Activated CD8-positive, alpha-beta memory T cell treated with anti-CD3 and anti-CD28 coated beads, Interleukin-2, amount 50 U/mL, for 24 hours (primary cell): Measurements from ENCODE around the gene HBP1.
"Not testable (repeated sequence)": the region's sequence is repeated elsewhere in the genome, so short reads cannot be mapped to it uniquely, and the experiment has no call there.

ENCODE experiments used
- DNase-seq: peaks from one replicate; pipeline ENCODE4 v3.0.0-alpha.2; 2020; ENCODE audit errors: extremely low read depth

The HBP1 gene

DNA sequence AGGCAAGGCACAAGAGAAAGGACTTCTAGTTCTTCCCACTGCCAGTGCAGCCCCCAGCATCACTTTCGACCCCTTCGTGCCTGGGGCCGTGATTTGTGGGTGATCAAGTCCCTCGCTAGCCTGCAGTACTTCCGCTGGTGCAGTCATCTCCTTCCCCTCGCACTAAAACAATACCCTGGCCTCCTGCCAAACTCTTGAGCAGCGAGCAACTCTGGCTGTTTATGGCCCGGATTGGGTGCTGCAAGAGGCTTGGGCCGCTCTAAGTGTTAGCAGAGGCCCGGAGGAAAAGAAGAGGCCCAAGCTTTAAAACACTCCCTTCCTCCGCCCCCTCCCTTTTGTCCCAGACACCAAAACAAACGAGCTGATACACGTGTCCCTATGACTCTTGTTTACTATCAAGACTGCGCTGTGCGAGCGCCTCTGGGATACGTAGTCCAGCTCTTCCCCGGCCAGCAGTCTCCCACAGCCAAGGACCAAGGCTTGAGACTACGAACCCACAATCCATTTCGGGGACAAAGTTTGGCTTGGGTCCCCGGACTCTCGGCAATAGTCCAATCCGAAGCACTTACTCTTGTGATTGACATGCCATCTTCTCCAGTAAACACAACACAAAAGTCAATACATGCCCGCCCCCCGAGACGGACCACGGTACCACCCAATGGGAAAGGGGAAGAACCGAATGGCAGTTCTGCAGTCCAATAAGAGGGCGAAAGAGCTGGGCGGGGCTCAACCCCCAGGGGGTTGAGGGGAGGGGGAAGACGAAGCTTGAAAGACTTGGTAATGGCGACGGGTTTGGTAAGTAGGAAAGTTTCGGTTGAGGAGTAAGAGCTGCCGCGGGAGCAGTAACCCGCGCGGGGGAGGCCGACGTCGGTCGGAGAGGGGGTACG, at the start of gene HBP1:
Gene HBP1 (plus strand): TSS at position 771 of the 887 bp plus-strand sequence. CDS start 10,891 bp downstream, outside the sequence.
- DNase-seq, result peak; percentile 96

DNA sequence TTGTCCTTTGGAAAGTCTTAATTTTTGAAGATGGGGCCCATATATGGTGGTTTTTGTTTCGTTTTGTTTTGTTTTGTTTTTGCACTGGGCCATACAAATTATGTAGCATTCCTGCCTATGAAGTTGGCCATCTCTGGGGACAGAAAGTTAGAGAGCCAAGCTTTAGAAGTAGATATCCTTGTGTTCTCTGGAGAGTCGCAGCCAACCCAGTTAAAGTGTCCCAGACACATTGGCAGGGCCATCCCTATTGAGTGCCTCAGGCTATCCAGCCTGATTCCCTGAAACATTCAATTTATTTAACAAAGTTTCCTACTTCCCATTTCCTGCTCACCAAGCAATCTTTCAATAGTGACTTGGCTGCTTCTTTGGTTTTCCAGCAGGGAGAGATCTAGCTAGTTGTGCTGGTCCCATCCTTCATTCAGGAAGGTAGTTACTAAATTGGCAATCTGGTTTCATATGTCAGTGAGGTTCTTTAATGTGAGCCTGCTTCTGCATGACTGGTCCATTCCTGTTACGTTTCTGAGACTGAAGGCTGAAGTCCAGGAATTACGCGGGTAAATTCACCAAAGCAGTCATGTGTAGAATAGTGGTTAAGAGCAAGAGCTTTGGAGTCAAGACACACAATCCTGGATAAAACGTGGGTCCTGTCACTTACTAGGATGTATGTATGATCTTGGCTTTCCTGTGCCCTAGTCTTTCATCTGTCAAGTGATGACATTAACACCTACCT, 49.3 kb upstream of the HBP1 start:
- DNase-seq, result no peak

GRCh38 chr7:107122486-107122911, 46.3 kb upstream of the HBP1 start:
- DNase-seq, result no peak

GRCh38 chr7:107123392-107123791, 45.4 kb upstream of the HBP1 start:
- DNase-seq, result no peak

GRCh38 chr7:107125475-107125874, 43.3 kb upstream of the HBP1 start:
- no peak for DNase-seq

DNA sequence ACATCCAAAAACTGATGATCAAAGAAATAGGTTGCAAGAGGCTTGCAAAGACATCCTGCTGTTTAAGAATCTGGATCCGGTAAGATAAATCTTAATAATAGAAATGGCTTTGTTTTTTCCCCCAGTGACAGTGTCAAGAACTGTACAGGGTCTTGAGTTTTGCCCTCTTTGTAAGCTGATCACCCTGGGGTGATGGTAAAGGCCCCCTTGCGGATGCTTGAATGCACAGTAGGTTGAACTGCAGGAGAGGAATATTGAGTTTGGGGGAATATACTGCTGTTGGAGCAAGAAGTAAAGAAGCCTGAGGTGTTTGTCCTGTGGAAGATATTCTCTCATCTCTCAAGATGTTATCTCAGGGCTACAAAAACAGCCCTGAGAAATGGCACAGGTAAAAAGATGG, 40.6 kb upstream of the HBP1 start:
- no peak for DNase-seq

- DNase-seq, result no peak
These were observed 40.1 kb upstream of the HBP1 start for GRCh38 chr7:107128748-107129147.

DNA sequence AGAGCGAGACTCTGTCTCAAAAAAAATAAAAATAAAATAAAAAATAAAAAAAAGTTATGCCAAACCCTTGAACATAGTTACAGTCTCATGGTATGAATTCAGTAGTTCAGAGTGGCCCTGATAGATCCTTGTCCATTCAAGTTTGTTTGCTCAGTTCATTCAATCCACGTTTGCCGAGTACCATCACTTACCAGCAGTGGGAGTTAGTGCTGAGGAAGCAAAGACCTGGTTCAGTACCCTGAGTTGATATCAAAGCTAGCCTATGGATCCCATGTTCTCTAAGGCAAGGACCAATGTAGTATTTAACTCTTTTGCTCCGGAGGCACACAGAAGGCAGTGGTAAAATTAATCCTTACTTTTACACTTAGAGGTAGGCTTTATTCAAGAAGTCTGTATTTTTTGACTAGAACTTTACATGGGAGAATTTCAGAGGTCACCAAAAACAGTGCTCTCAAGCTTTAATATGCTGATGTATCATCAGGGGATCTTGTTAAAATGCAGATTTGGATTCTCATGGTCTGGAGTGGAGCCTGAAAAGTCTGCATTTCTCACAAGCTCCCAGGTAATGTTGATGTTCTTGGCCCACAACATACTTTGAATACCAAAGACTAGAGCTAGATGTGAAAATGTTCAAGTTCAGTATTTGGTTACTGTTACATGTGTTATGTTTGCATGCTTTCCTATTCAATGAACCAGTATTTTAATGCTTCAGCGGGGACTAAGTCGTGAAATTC, 38.1 kb upstream of the HBP1 start:
- no peak for DNase-seq

DNA sequence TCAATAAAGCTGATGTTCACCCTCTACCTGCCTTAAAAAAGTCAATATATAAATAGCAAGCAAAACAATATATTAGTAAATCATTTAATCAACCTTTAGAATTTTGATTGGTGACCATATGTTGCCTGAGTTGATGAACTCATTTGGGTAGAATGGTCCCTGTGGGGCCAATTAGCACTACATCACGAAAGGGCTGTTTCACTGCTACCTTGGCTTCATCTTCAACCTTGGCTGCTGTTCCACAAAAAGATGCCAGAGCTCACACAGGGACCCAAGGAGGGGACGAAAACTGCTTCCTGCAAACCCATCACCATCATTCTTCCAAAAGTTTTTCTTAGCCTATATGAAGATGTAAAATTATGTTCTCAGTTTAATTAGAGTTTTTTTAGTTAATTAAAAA, 35.4 kb upstream of the HBP1 start:
- no peak for DNase-seq

DNA sequence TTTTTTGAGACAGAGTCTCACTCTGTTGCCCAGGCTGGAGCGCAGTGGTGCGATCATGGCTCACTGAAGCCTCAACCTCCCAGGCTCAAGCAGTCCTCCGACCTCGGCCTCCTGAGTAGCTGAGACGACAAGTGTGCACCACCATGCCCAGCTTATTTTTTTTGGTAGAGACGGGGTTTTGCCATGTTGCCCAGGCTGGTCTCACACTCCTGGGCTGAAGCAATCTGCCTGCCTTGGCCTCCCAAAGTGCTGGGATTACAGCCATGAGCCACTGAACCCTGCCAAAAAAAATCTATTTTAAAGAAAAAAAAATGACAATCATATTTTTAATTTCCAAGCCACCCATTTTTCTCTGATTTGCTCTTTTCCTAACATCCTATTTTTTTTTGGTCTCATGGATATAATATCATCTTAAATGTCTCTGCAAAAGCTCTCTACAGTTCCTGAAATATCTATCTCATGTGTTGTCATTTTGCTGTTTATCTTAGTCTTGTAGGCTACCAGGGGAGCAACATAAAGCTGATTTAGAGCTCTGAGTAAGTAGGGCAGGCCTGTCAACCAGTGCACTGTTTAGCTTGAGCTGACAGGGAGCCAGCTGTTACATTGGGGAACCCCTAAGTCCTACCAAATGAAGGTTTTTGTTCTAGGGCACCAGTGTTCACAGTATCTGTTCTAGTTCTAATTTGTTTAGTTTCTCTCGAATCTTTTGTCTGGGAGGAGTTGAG, 29.9 kb upstream of the HBP1 start:
- no peak for DNase-seq

DNA sequence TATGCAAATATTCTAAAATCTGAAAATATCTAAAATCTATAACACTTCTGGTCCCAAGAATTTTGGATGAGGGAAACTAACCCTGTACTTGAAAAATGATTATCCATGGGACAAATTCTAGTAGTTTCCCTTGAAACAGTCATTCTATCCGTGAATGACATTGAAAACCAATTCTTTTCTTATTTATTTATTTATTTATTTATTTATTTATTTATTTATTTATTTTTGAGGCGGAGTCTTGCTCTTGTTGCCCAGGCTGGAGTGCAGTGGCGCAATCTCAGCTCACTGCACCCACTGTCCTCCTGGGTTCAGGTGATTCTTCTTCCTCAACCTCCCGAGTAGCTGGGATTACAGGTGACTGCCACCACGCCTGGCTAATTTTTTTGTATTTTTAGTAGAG, 24.9 kb upstream of the HBP1 start:
- not testable (repeated sequence) for DNase-seq

DNA sequence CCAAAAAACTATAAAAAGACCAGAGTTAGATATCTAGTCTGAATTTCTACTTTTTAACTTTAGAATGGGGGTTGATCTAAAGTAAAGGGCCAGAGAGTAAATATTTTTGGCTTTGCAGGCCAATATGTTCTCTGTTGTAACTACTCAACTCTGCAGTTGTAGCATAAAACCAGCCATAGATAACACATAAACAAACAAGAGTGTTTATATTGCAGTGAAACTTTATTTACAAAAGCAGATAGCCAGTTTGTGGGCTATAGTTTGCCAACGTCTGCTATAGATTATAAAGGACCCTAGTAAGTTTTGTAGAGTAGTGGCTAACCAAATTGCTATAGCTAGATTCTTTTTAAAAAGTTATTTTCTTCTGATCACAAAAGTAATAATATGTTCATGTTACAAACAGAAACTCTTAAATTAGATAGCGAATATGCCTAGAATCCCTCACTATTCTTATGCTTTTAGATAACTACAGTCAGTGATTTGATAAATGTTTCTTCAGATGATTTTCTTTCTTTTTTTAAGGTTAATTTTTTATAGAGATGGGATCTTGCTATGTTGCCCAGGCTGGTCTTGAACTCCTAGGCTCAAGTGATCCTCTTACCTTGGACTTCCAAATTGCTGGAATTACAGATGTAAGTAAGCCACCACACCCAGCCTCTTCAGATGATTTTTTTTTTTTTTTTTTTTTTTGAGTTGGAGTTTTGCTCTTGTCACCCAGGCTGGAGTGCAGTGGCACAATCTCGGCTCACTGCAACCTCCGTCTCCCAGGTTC, 23.6 kb upstream of the HBP1 start:
- no peak for DNase-seq

- no peak for DNase-seq
These were observed 21.1 kb upstream of the HBP1 start for GRCh38 chr7:107147464-107148393.

DNA sequence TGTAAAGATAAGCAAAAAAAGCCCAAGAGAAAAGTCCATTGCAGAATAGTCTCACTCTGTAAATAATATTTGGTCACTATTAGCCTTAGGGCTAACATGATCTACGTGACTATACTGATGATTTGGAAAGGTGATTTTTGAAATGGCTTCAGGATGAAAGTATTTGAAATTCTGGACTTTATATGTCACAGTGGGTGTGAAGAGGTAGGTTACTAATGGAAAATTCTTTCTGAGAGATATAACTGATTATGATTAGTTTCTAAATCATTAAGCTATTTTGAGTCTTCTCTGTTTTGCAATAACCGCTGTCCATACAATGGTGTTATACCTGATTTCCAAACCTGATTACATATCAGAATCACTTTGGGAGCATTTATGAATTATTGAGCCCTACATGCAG, 20.1 kb upstream of the HBP1 start:
- no peak for DNase-seq

GRCh38 chr7:107149863-107150262, 18.9 kb upstream of the HBP1 start:
- no peak for DNase-seq

DNA sequence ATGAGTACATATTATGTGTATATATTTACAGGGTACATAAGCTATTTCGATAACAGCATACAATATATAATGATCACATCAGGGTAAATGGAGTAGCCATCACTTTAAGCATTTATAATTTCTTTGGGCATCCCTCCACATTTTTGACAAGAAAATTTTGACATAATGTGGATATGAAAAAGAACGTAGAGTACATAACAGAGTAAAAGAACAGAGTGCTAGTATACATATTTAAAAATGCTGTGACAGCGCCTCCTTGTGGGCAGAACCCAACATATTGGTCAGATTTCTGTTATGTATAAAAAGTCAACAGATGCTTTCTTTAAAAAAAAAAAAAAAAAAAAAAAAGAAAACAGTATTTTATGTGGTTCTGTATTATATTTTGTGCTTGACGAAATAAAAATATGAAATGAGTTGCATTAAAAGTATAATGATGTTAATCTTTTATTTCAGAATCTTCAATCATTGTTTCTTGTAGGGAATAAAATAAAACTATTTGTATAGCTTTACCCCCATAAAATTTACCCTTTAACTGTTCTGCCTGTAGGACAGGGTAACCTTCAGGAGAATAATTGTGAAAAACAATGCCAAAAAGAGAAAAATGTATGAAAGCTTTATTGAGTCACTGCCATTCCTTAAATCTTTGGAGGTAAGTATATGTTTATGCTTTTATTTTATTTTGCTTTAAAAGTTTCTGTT, 18.3 kb upstream of the HBP1 start:
- peak; percentile 53 for DNase-seq

GRCh38 chr7:107151538-107151937, 17.3 kb upstream of the HBP1 start:
- no peak for DNase-seq

- no peak for DNase-seq
These were observed 16.8 kb upstream of the HBP1 start for GRCh38 chr7:107152011-107152410.

- DNase-seq, result no peak
These were observed 14.0 kb upstream of the HBP1 start for GRCh38 chr7:107154826-107155225.
